Duodenal mucosa (tissue), 2 donors: ENCODE results near the gene CSTPP1.
A peak's percentile ranks its signal among the peaks of the same experiment; 100 is the strongest.
"Not testable (repeated sequence)": the region's sequence is repeated elsewhere in the genome, so short reads cannot be mapped to it uniquely, and the experiment has no call there.

Experiments
- H3K27ac ChIP-seq: one replicate; pipeline ENCODE4 v1.7.0; 2013; ENCODE audit warnings: low read depth, low read length
- H3K27me3 ChIP-seq, 2 donors: one replicate each; pipeline ENCODE4 v1.7.0; 2013; ENCODE audit warnings: low read length in 2 of 2, control low read depth in 1 of 2; ENCODE audit not compliant: insufficient read depth in 2 of 2, control insufficient read depth in 1 of 2
- H3K36me3 ChIP-seq, 2 donors: one replicate each; pipeline ENCODE4 v1.7.0; 2013; ENCODE audit warnings: low read length in 2 of 2, control low read depth in 1 of 2; ENCODE audit not compliant: insufficient read depth in 2 of 2, control insufficient read depth in 1 of 2
- H3K4me1 ChIP-seq, 2 donors: one replicate each; pipeline ENCODE4 v1.7.0; 2013; ENCODE audit warnings: low read length in 2 of 2, control low read depth in 1 of 2; ENCODE audit not compliant: insufficient read depth in 2 of 2, control insufficient read depth in 1 of 2
- H3K4me3 ChIP-seq, 2 donors: one replicate each; pipeline ENCODE4 v1.7.0; 2013; ENCODE audit warnings: low read length in 2 of 2, low read depth in 1 of 2
- H3K9ac ChIP-seq, 2 donors: one replicate each; pipeline ENCODE4 v1.7.0; 2013; ENCODE audit warnings: low read length in 2 of 2, low read depth in 1 of 2
- H3K9me3 ChIP-seq, 2 donors: one replicate each; pipeline ENCODE4 v1.7.0; 2013; ENCODE audit warnings: low read length in 2 of 2, control low read depth in 1 of 2; ENCODE audit not compliant: control insufficient read depth in 1 of 2

CSTPP1 gene

DNA sequence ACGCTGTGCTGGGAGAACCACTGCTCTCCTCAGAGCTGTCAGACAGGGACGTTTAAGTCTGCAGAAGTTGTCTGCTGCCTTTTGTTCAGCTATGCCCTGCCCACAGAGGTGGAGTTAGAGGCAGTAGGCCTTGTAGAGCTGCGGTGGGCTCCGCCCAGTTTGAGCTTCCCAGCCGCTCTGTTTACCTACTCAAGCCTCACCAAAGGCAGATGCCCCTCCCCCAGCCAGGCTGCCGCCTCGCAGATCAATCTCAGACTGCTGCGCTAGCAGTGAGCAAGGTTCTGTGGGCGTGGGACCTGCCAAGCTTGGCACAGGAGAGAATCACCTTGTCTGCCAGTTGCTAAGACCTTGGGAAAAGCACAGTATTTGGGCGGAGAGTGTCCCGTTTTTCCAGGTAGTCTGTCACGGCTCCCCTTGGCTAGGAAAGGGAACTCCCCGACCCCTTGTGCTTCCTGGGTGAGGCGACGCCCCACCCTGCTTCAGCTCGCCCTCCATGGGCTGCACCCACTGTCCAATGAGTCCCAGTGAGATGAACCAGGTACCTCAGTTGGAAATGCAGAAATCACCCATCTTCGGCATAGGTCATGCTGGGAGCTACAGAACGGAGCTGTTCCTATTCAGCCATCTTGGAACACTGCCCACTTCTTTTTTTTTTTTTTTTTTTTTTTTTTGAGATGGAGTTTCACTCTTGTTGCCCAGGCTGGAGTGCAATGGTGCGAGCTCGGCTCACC, 182.6 kb downstream of the CSTPP1 start:
- H3K27ac ChIP-seq = not testable (repeated sequence)
- H3K9ac ChIP-seq = peak overlapping the region in 1 of 2 donors; percentile 25

DNA sequence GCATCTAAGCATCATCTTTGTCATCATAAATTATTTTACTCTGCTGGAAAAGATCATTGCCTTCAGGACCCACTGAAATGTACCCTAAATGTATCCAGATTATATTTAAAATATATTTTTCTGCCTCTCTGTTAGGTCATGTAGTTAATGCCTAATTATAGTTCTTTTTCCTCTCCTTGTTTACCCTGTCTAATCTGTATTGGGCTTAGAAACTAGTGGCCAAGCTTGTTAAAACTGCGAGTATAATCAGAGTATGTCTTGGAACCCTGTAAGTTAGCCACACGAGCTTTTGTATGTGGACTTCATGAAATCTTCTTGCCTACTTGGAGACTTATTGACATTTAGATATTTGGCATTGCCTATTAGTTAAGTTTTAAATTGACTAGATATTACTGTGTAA, 184.5 kb downstream of the CSTPP1 start:
- Histone ChIP-seq H3K36me3 (no peaks in the 10 kb centered on the region), H3K4me3 (no peak overlapping the region), H3K27ac (no peak overlapping the region), H3K9me3 (no peaks in the 10 kb centered on the region), H3K27me3 (no peaks in the 10 kb centered on the region), H3K9ac (no peak overlapping the region), H3K4me1 (no peaks in the 10 kb centered on the region)

More for the DNA sequence above, 182.6 kb downstream of the CSTPP1 start:
- H3K27me3 ChIP-seq, H3K4me1 ChIP-seq, H3K36me3 ChIP-seq, H3K9me3 ChIP-seq: not testable (repeated sequence)
- H3K4me3 ChIP-seq = peak overlapping the region in 1 of 2 donors; percentile 45

DNA sequence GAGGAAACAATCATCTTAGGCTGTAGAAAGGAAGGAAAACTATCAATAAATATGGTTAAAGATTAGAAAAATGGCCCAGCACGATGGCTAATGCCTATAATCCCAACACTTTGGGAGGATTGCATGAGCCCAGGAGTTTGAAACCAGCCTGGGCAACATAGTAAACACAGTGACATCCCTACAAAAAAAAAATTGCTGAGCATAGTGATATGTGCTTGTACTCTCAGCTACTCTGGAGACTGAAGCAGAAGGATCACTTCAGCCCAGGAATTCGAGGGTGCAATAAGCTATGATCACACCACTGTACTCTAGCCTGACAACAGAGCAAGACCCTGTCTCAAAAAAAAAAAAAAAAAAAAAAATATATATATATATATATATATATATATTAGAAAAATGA, 185.2 kb downstream of the CSTPP1 start:
- no peak overlapping the region for H3K27ac ChIP-seq
- no peaks in the 10 kb centered on the region for H3K4me1 ChIP-seq
- H3K27me3 ChIP-seq = no peaks in the 10 kb centered on the region
- H3K4me3 ChIP-seq = no peak overlapping the region
- H3K9ac ChIP-seq = no peak overlapping the region
- H3K9me3 ChIP-seq = no peaks in the 10 kb centered on the region
- no peaks in the 10 kb centered on the region for H3K36me3 ChIP-seq

DNA sequence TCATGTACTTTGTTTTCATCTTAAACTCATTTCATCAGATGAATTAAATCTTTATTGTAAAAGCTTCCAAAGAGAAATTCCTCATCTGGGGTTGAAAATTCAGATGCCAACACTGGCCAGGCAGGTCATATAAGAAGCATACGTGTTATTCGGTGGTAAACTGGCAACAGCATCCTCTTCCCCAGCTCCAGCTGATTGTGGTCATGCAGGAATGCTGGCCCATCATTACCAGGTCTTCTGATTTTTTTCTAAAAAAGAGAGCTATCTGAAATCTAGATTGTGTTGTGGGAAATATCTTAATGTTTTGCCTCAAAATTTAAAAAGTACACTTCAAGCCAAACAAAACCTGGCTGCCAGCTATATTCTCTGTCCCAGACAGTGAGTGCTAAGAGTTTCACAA, 186.5 kb downstream of the CSTPP1 start:
- H3K9ac ChIP-seq = no peak overlapping the region
- H3K36me3 ChIP-seq = no peaks in the 10 kb centered on the region
- no peak overlapping the region for H3K27ac ChIP-seq
- H3K4me1 ChIP-seq = no peaks in the 10 kb centered on the region
- H3K4me3 ChIP-seq = no peak overlapping the region
- no peaks in the 10 kb centered on the region for H3K27me3 ChIP-seq
- no peaks in the 10 kb centered on the region for H3K9me3 ChIP-seq

DNA sequence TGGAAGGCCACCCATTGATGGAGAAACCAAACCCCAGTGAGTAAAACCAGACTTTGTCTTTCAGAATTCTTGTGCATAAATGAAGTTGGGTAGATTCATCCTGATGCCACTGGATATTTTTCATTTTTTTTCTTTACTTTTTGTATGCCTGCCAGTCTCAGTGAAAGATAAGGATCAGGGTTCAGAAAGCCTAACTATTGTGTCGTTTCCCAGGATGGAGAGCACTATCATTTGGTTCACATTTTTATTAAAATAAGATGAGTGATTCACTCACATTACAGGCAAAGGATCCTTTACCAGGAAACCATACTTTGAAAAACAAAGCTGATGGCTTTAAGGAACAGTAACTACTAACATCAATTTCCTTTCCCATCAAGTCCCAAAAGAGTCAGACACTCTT, 188.1 kb downstream of the CSTPP1 start:
- no peak overlapping the region for H3K9ac ChIP-seq
- H3K27ac ChIP-seq = no peak overlapping the region
- H3K9me3 ChIP-seq = no peaks in the 10 kb centered on the region
- no peaks in the 10 kb centered on the region for H3K4me1 ChIP-seq
- H3K4me3 ChIP-seq = no peak overlapping the region
- H3K27me3 ChIP-seq = no peaks in the 10 kb centered on the region
- H3K36me3 ChIP-seq = no peaks in the 10 kb centered on the region

DNA sequence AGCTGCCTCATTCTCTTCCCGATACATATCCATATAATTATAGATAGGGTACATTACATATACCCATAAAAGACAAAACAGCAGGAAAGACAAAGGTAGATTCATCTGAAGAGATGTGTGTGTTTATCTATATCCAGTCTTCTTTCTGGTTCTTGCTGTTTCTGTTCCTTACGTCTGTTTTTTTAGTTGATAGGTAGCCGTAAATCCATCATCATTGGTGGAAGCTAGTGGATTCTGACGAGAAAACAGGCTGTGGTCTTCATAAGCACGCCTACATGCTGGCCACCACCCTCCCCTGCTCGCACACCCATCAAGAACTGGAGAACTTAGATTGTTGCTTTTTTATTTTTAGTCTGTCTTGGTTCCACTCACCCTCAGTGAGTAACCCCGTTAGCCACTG, 188.5 kb downstream of the CSTPP1 start:
- Histone ChIP-seq H3K27ac (no peak overlapping the region), H3K9me3 (no peaks in the 10 kb centered on the region), H3K36me3 (no peaks in the 10 kb centered on the region), H3K4me3 (no peak overlapping the region), H3K9ac (no peak overlapping the region), H3K27me3 (no peaks in the 10 kb centered on the region), H3K4me1 (no peaks in the 10 kb centered on the region)

DNA sequence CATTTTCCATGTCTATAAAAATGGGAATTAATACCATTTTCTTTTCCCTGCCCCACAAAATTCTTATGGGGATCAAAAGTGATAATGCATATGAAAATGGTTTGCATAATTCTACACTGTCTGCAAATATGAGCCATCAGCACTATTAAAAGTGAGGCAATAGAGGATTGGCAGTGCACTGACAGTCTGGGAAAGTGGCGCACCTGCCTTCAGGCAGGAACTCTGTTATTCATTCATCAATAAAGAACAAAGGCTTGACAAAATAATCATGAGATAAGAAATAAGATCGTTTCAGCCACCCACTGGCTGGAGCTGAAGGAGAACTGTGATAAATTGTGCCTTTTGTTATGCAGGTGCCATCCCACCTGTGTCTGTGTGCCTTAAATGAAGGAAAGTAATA, 190.7 kb downstream of the CSTPP1 start:
- Histone ChIP-seq H3K27ac (no peak overlapping the region), H3K9me3 (no peaks in the 10 kb centered on the region), H3K4me1 (peaks cover 5 to 15% of the 10 kb centered on the region in 2 donors), H3K27me3 (no peaks in the 10 kb centered on the region), H3K4me3 (no peak overlapping the region), H3K36me3 (no peaks in the 10 kb centered on the region), H3K9ac (no peak overlapping the region)

DNA sequence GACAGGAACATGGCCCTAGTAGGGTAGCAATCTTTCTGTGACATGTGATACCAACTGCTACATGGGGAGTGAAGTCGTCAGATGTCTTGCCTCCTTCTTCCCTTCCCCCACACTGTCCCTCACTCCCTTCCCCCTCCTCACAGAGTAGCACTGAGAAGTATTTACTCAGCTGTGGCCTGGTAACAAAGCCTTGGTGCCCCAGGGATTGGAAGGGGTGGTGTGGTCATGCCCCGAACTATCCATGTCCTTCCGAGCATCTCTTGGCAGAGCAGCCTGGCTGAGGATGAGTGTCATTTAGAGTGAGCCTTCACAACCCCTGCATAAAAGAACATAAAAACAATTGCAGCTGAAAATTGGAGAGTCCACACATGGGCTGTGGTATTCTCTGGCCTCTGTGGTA, 194.0 kb downstream of the CSTPP1 start:
- no peak overlapping the region for H3K27ac ChIP-seq
- H3K4me1 ChIP-seq = peaks cover 19 to 30% of the 10 kb centered on the region in 2 donors
- no peak overlapping the region for H3K9ac ChIP-seq
- no peaks in the 10 kb centered on the region for H3K9me3 ChIP-seq
- H3K27me3 ChIP-seq = no peaks in the 10 kb centered on the region
- no peak overlapping the region for H3K4me3 ChIP-seq
- no peaks in the 10 kb centered on the region for H3K36me3 ChIP-seq

DNA sequence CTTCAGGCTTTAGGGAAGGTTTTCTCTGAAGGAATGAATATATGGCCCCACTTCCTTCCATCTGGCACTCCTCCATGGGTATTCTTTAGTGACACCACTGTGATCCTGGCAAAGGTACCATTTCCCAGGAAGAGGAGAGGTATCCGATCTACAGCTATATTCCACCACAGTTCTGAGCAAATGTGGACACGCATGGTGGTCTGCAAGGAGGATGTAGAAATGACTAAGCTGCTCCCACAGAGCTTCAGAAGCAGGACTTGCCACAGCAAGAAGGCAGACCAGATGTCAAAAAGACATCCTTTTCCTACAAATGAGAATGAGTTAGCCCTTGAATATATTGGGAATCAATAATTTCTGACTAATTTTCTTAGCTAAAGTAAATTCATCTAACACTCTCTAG, 194.6 kb downstream of the CSTPP1 start:
- H3K27ac ChIP-seq = no peak overlapping the region
- H3K4me3 ChIP-seq = no peak overlapping the region
- peaks cover 19 to 30% of the 10 kb centered on the region in 2 donors for H3K4me1 ChIP-seq

DNA sequence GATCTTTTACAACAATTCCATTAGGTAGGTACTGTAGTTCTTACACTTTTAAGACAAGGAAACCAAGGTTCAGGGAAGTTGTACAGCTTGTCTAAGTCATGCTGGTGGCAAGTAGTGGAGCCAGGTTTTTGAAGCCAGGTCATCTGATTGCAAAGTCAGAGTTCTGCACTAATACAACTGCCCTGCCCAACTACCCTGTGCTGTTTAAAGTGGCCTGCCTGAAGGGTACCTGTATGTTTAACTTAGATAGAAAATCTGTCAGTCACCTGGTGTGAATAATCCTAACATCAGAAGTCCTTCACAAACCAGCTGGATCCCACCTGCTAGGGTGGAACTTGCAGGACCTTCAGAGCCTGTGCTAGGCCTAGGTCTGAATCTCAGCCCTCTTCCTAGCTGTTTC, 195.9 kb downstream of the CSTPP1 start:
- H3K27me3 ChIP-seq = no peaks in the 10 kb centered on the region
- no peak overlapping the region for H3K27ac ChIP-seq
- no peaks in the 10 kb centered on the region for H3K9me3 ChIP-seq
- H3K4me1 ChIP-seq = peaks cover 19 to 30% of the 10 kb centered on the region in 2 donors
- no peak overlapping the region for H3K4me3 ChIP-seq
- peaks cover 0 to 2% of the 10 kb centered on the region in 2 donors for H3K36me3 ChIP-seq
- no peak overlapping the region for H3K9ac ChIP-seq

More for the DNA sequence above, 194.6 kb downstream of the CSTPP1 start:
- Histone ChIP-seq H3K9me3 (no peaks in the 10 kb centered on the region), H3K9ac (no peak overlapping the region), H3K27me3 (no peaks in the 10 kb centered on the region), H3K36me3 (no peaks in the 10 kb centered on the region)
